ENCODE data around the gene MRPL44. TPM values are rescaled to one million over a fixed set of nuclear protein-coding genes. Genes with fewer than 3 reads are reported as not detected.

The MRPL44 gene
- total and polyA plus RNA-seq, 2 experiments from 2014 or later, result 24.1 to 34.9 TPM

GRCh38 chr2:224008702-224009261 lies 51.5 kb downstream of the MRPL44 start:
- Histone ChIP-seq H3K9me2 (ENCODE audit: insufficient read depth) (no peaks in the 10 kb centered on the region), H3K9me3 (ENCODE audit: low read depth) (no peaks in the 10 kb centered on the region), H3K36me3 (ENCODE audit: low read depth) (peaks cover 69% of the 10 kb centered on the region), H3K27ac (peak overlapping the region; percentile 31), H3K4me2 (ENCODE audit: unreplicated experiment) (no peak overlapping the region), H3K9ac (no peak overlapping the region), H4K20me1 (ENCODE audit: insufficient read depth) (peaks cover 16% of the 10 kb centered on the region), H3K4me3 (no peak overlapping the region), H3K27me3 (replicated peaks; ENCODE audit: insufficient read depth) (no peaks in the 10 kb centered on the region), H2AFZ (no peak overlapping the region), H3F3A (ENCODE audit: insufficient read depth) (peaks cover 89% of the 10 kb centered on the region), H3K79me2 (ENCODE audit: insufficient read depth) (peaks cover 99% of the 10 kb centered on the region), H3K4me1 (ENCODE audit: insufficient read depth) (peaks cover 24% of the 10 kb centered on the region)
- peak; percentile 20 for DNase-seq
- WGBS, 2 experiments (ENCODE audit: low coverage in 1 of 2, low lambda C conversion rate in 2 of 2, missing lambda C conversion rate in 2 of 2), result 76% methylated on average over 12 of the region's 12 CpGs
- in situ Hi-C loops (cut with MboI), result no loop called here
- TF ChIP-seq EZH2phosphoT487 (IDR thresholded peaks at IDR 0.05; ENCODE audit: insufficient read depth, low read depth) (no peak), EZH2 (IDR thresholded peaks at IDR 0.05; ENCODE audit: insufficient read depth, poor library complexity, severe bottlenecking) (no peak)

GRCh38 chr2:224009605-224010315 lies 52.5 kb downstream of the MRPL44 start:
- Histone ChIP-seq H3K9me2 (ENCODE audit: insufficient read depth) (no peaks in the 10 kb centered on the region), H3K79me2 (ENCODE audit: insufficient read depth) (peaks cover 99% of the 10 kb centered on the region), H3K4me3 (no peak overlapping the region), H3K27ac (peak overlapping the region; percentile 41), H3K9ac (no peak overlapping the region), H3F3A (ENCODE audit: insufficient read depth) (peaks cover 90% of the 10 kb centered on the region), H4K20me1 (ENCODE audit: insufficient read depth) (peaks cover 16% of the 10 kb centered on the region), H3K9me3 (ENCODE audit: low read depth) (no peaks in the 10 kb centered on the region), H3K36me3 (ENCODE audit: low read depth) (peaks cover 63% of the 10 kb centered on the region), H2AFZ (no peak overlapping the region), H3K27me3 (replicated peaks; ENCODE audit: insufficient read depth) (no peaks in the 10 kb centered on the region), H3K4me2 (ENCODE audit: unreplicated experiment) (no peak overlapping the region), H3K4me1 (ENCODE audit: insufficient read depth) (peaks cover 24% of the 10 kb centered on the region)
- no peak for TF ChIP-seq EZH2phosphoT487 (IDR thresholded peaks at IDR 0.05; ENCODE audit: insufficient read depth, low read depth)
- no peak for TF ChIP-seq EZH2 (IDR thresholded peaks at IDR 0.05; ENCODE audit: insufficient read depth, poor library complexity, severe bottlenecking)
- in situ Hi-C loops (cut with MboI), result no loop called here
- DNase-seq, result peak; percentile 57
- WGBS, 2 experiments (ENCODE audit: low coverage in 1 of 2, low lambda C conversion rate in 2 of 2, missing lambda C conversion rate in 2 of 2), result 72 to 85% methylated on average over 5 of the region's 5 CpGs

GRCh38 chr2:224011837-224012236 lies 54.6 kb downstream of the MRPL44 start:
- DNase-seq, result no peak
- H3K4me3 ChIP-seq, result no peak overlapping the region
- H3K9me3 ChIP-seq (ENCODE audit: low read depth), result no peaks in the 10 kb centered on the region
- H3K9me2 ChIP-seq (ENCODE audit: insufficient read depth), result no peaks in the 10 kb centered on the region
- H3K9ac ChIP-seq, result no peak overlapping the region
- H3K27me3 ChIP-seq (replicated peaks; ENCODE audit: insufficient read depth), result no peaks in the 10 kb centered on the region
- no peak overlapping the region for H2AFZ ChIP-seq
- H3F3A ChIP-seq (ENCODE audit: insufficient read depth), result peaks cover 89% of the 10 kb centered on the region
- no peak overlapping the region for H3K4me2 ChIP-seq (ENCODE audit: unreplicated experiment)
- WGBS, 2 experiments (ENCODE audit: low coverage in 1 of 2, low lambda C conversion rate in 2 of 2, missing lambda C conversion rate in 2 of 2), result 100% methylated on average over 1 of the region's 1 CpG
- peaks cover 19% of the 10 kb centered on the region for H4K20me1 ChIP-seq (ENCODE audit: insufficient read depth)
- H3K36me3 ChIP-seq (ENCODE audit: low read depth), result peaks cover 64% of the 10 kb centered on the region; the same call in 1 of the 2 replicates
- no peak for TF ChIP-seq EZH2phosphoT487 (IDR thresholded peaks at IDR 0.05; ENCODE audit: insufficient read depth, low read depth)
- in situ Hi-C loops (cut with MboI), result no loop called here
- peaks cover 100% of the 10 kb centered on the region for H3K79me2 ChIP-seq (ENCODE audit: insufficient read depth)
- peaks cover 27% of the 10 kb centered on the region for H3K4me1 ChIP-seq (ENCODE audit: insufficient read depth)
- no peak overlapping the region for H3K27ac ChIP-seq

- Histone ChIP-seq H3K4me2 (ENCODE audit: unreplicated experiment) (no peak overlapping the region), H3K9me2 (ENCODE audit: insufficient read depth) (no peaks in the 10 kb centered on the region), H3K36me3 (ENCODE audit: low read depth) (peaks cover 61% of the 10 kb centered on the region), H3K9ac (no peak overlapping the region), H2AFZ (no peak overlapping the region), H3K27ac (peak overlapping the region; percentile 26), H3K4me3 (no peak overlapping the region), H3K9me3 (ENCODE audit: low read depth) (no peaks in the 10 kb centered on the region), H4K20me1 (ENCODE audit: insufficient read depth) (peaks cover 14% of the 10 kb centered on the region; the same call in 1 of the 2 replicates), H3K27me3 (replicated peaks; ENCODE audit: insufficient read depth) (no peaks in the 10 kb centered on the region), H3F3A (ENCODE audit: insufficient read depth) (peaks cover 87% of the 10 kb centered on the region), H3K79me2 (ENCODE audit: insufficient read depth) (peaks cover 100% of the 10 kb centered on the region), H3K4me1 (ENCODE audit: insufficient read depth) (peaks cover 31% of the 10 kb centered on the region)
- no peak for DNase-seq
- in situ Hi-C loops (cut with MboI), result no loop called here
- 97 to 98% methylated on average over 4 of the region's 4 CpGs for WGBS, 2 experiments (ENCODE audit: low coverage in 1 of 2, low lambda C conversion rate in 2 of 2, missing lambda C conversion rate in 2 of 2)
- TF ChIP-seq EZH2phosphoT487 (IDR thresholded peaks at IDR 0.05; ENCODE audit: insufficient read depth, low read depth) (no peak), EZH2 (IDR thresholded peaks at IDR 0.05; ENCODE audit: insufficient read depth, poor library complexity, severe bottlenecking) (no peak)
These were observed 57.1 kb downstream of the MRPL44 start for GRCh38 chr2:224014336-224014735.
